ENCODE data around the gene HDAC8. TPM values are rescaled to one million over a fixed set of nuclear protein-coding genes. Genes with fewer than 3 reads are reported as not detected.

The HDAC8 gene
- total and polyA plus RNA-seq, 8 donors, result 8.5 to 21.6 (median 14.6) TPM

DNA sequence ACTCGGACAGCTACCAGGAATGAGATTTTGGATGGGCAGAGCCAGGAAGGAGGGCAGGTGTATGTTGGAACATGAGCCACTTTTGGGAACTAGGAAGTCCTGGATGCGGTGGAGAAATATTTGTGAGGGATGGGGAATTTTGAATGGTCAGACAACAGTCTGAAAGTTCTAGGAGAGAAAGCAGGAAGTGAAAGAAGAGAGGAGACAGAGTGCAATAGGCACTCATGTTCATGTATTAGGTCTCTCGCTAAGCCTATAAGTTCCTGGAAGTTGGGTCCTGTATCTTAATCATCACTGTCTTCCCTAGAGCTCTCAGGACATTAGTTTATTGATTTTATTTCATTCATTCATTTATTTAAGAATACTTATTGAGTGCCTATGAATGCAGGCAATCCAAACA is 201.2 kb downstream of the HDAC8 start:
- TF ChIP-seq, protein P1, sequence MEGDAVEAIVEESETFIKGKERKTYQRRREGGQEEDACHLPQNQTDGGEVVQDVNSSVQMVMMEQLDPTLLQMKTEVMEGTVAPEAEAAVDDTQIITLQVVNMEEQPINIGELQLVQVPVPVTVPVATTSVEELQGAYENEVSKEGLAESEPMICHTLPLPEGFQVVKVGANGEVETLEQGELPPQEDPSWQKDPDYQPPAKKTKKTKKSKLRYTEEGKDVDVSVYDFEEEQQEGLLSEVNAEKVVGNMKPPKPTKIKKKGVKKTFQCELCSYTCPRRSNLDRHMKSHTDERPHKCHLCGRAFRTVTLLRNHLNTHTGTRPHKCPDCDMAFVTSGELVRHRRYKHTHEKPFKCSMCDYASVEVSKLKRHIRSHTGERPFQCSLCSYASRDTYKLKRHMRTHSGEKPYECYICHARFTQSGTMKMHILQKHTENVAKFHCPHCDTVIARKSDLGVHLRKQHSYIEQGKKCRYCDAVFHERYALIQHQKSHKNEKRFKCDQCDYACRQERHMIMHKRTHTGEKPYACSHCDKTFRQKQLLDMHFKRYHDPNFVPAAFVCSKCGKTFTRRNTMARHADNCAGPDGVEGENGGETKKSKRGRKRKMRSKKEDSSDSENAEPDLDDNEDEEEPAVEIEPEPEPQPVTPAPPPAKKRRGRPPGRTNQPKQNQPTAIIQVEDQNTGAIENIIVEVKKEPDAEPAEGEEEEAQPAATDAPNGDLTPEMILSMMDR (IDR thresholded peaks at IDR 0.05), result no peak
- Histone ChIP-seq H3K36me3 (no peaks in the 10 kb centered on the region), H3K9me3 (no peaks in the 10 kb centered on the region), H3K4me1 (no peaks in the 10 kb centered on the region), H3K27ac (no peak overlapping the region), H3K27me3 (no peaks in the 10 kb centered on the region), H3K4me3 (no peak overlapping the region)
- intact Hi-C loops (cut with DNase I), result no loop called here
- no peak for ATAC-seq
- FAIRE-seq, result no peak
- no peak for DNase-seq
- WGBS, 2 donors, result 80 to 81% methylated on average over 3 of the region's 3 CpGs

GRCh38 chrX:72368796-72369195 is 203.8 kb downstream of the HDAC8 start:
- Histone ChIP-seq H3K4me3 (no peak overlapping the region), H3K27ac (no peak overlapping the region), H3K9me3 (no peaks in the 10 kb centered on the region), H3K4me1 (no peaks in the 10 kb centered on the region), H3K36me3 (no peaks in the 10 kb centered on the region), H3K27me3 (no peaks in the 10 kb centered on the region)
- DNase-seq, result no peak
- TF ChIP-seq, protein P1 (IDR thresholded peaks at IDR 0.05), result no peak
- no peak for ATAC-seq
- 37 to 48% methylated on average over 8 of the region's 8 CpGs for WGBS, 2 donors
- FAIRE-seq, result no peak
- intact Hi-C loops (cut with DNase I), result no loop called here

GRCh38 chrX:72367516-72367915 is 205.1 kb downstream of the HDAC8 start:
- no peak overlapping the region for H3K4me3 ChIP-seq
- H3K4me1 ChIP-seq, result no peaks in the 10 kb centered on the region
- TF ChIP-seq, protein P1 (IDR thresholded peaks at IDR 0.05), result no peak
- WGBS, 2 donors, result 85 to 96% methylated on average over 1 of the region's 1 CpG
- no peak for DNase-seq
- H3K27ac ChIP-seq, result no peak overlapping the region
- intact Hi-C loops (cut with DNase I), result no loop called here
- no peak for FAIRE-seq
- H3K9me3 ChIP-seq, result no peaks in the 10 kb centered on the region
- no peaks in the 10 kb centered on the region for H3K27me3 ChIP-seq
- H3K36me3 ChIP-seq, result no peaks in the 10 kb centered on the region
- no peak for ATAC-seq

GRCh38 chrX:72366701-72367454 is 205.8 kb downstream of the HDAC8 start:
- intact Hi-C loops (cut with DNase I), result no loop called here
- Histone ChIP-seq H3K4me1 (no peaks in the 10 kb centered on the region), H3K36me3 (no peaks in the 10 kb centered on the region), H3K27me3 (no peaks in the 10 kb centered on the region), H3K27ac (no peak overlapping the region), H3K9me3 (no peaks in the 10 kb centered on the region), H3K4me3 (no peak overlapping the region)
- FAIRE-seq (no peak), DNase-seq (no peak), ATAC-seq (no peak)
- 78 to 93% methylated on average over 10 of the region's 10 CpGs for WGBS, 2 donors
- TF ChIP-seq, protein P1 (IDR thresholded peaks at IDR 0.05), result no peak

DNA sequence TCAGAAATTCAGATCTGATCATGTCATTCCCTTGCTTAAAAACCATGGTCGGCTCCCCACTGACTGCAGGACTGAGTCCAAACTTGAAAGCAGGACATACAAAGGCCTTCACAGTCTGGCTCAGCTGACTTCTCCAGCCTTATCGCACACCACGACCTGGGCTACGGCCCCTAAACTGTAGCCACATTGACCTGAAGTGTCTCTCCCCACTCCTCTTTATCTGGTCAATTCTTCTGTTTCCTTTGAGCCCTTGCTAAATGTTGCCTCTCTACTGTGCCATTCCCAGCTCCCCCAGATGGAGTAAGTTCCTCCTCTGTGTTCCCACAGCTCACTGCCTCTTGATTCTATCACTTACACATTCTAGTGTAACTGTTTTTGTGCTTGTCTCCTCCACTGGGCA is 206.5 kb downstream of the HDAC8 start:
- WGBS, 2 donors, result 82 to 91% methylated on average over 4 of the region's 4 CpGs
- no peak overlapping the region for H3K4me3 ChIP-seq
- H3K4me1 ChIP-seq, result no peaks in the 10 kb centered on the region
- intact Hi-C loops (cut with DNase I), result no loop called here
- DNase-seq (no peak), FAIRE-seq (no peak), ATAC-seq (no peak)
- TF ChIP-seq, protein P1 (IDR thresholded peaks at IDR 0.05), result no peak
- H3K9me3 ChIP-seq, result no peaks in the 10 kb centered on the region
- no peaks in the 10 kb centered on the region for H3K27me3 ChIP-seq
- H3K36me3 ChIP-seq, result no peaks in the 10 kb centered on the region
- H3K27ac ChIP-seq, result no peak overlapping the region

Data from pancreas (tissue), 10 donors.